GM12878 (cell line): ENCODE measurements around the gene CPNE5. TPM values are rescaled to one million over a fixed set of nuclear protein-coding genes. Genes with fewer than 3 reads are reported as not detected.

Experiments used
- EZH2 ChIP-seq: IDR thresholded peaks from 2 replicates; pipeline ENCODE4 v1.6.1; 2012; ENCODE audit warnings: low read depth, mild to moderate bottlenecking, control low read depth, inconsistent platforms, low read length, borderline replicate concordance; ENCODE audit not compliant: control insufficient read depth
- IRF4 ChIP-seq: IDR thresholded peaks from 2 replicates; pipeline ENCODE4 v1.6.1; 2011; ENCODE audit warnings: low read depth, low read length
- PAX5 ChIP-seq: IDR thresholded peaks from 2 replicates; pipeline ENCODE4 v1.6.1; 2011; ENCODE audit warnings: low read depth, low read length, borderline replicate concordance
- PBX3 ChIP-seq: IDR thresholded peaks from 2 replicates; pipeline ENCODE4 v1.6.1; 2011; ENCODE audit warnings: mild to moderate bottlenecking, low read depth, low read length, moderate library complexity; ENCODE audit not compliant: insufficient replicate concordance
- RAD21 ChIP-seq: IDR thresholded peaks from 2 replicates; pipeline ENCODE4 v1.6.1; 2011; ENCODE audit warnings: mild to moderate bottlenecking, low read depth, low read length, moderate library complexity; ENCODE audit not compliant: insufficient read depth
- RCOR1 ChIP-seq: conservative IDR thresholded peaks from 2 replicates; pipeline ENCODE4 v1.6.1; 2012; ENCODE audit warnings: low read depth, low read length, improper control_type of control experiment
- polyA plus RNA-seq, 11 experiments: library from polyadenylated mRNA; depleted of rRNA in 4 of 11; unstranded in 6 of 11; stranded (reverse) in 5 of 11; fragments of >200 nt; fragmentation: Nextera tagmentation in 4 of 11; fragmentation: Illumina TruSeq in 1 of 11; extraction: Ambion mirVana in 4 of 11; extraction: Trizol in 1 of 11; gene quantifications; 1 replicate in 1 of 11; 2 replicates in 10 of 11; pipeline versions ENCODE4 v1.2.1 to v1.2.3, GENCODE V29; 2011 to 2016; ENCODE audit warnings: inconsistent platforms in 2 of 11, missing spikeins in 2 of 11, low read depth in 1 of 11
- total RNA-seq, 4 experiments: library from RNA; depleted of rRNA in 3 of 4; stranded (reverse); fragments of >200 nt in 3 of 4; fragmentation: Illumina TruSeq in 1 of 4; extraction: Trizol in 1 of 4; gene quantifications; 2 replicates each; pipeline versions ENCODE4 v1.2.1 to v1.2.3, GENCODE V29; 2013 to 2021
- TF ChIP-seq, protein P1 (sequence below): fragments of 450-650 bp; IDR thresholded peaks from 2 replicates; pipeline ENCODE4 v1.6.1; 2017; ENCODE audit warnings: low read depth, mild to moderate bottlenecking, moderate library complexity

The CPNE5 gene
- total and polyA plus RNA-seq, 10 of the 15 experiments (the other 5 are each of a cell fraction or from before 2014, with no cell fraction given), result 2.4 to 39.1 (median 18.2) TPM

GRCh38 chr6:36885461-36886401 is 46.5 kb upstream of the CPNE5 start, which contains the start of gene C6orf89 (continued):
- TF ChIP-seq RAD21 (peak; percentile 24; the same call in 1 of the 2 replicates), IRF4 (peak; percentile 16; the same call in 1 of the 2 replicates), PAX5 (peak; percentile 36; the same call in 1 of the 2 replicates), RCOR1 (peak; percentile 96), PBX3 (no peak), EZH2 (no peak)
- TF ChIP-seq, protein P1, sequence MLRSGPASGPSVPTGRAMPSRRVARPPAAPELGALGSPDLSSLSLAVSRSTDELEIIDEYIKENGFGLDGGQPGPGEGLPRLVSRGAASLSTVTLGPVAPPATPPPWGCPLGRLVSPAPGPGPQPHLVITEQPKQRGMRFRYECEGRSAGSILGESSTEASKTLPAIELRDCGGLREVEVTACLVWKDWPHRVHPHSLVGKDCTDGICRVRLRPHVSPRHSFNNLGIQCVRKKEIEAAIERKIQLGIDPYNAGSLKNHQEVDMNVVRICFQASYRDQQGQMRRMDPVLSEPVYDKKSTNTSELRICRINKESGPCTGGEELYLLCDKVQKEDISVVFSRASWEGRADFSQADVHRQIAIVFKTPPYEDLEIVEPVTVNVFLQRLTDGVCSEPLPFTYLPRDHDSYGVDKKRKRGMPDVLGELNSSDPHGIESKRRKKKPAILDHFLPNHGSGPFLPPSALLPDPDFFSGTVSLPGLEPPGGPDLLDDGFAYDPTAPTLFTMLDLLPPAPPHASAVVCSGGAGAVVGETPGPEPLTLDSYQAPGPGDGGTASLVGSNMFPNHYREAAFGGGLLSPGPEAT, result peak; percentile 67
